Measurements from ENCODE around the gene ENO1. TPM values are rescaled to one million over a fixed set of nuclear protein-coding genes. Genes with fewer than 3 reads are reported as not detected.
A peak's percentile ranks its signal among the peaks of the same experiment; 100 is the strongest.

The ENO1 gene
- total RNA-seq, 1 experiment from 2014 or later, result 2,334 TPM

DNA sequence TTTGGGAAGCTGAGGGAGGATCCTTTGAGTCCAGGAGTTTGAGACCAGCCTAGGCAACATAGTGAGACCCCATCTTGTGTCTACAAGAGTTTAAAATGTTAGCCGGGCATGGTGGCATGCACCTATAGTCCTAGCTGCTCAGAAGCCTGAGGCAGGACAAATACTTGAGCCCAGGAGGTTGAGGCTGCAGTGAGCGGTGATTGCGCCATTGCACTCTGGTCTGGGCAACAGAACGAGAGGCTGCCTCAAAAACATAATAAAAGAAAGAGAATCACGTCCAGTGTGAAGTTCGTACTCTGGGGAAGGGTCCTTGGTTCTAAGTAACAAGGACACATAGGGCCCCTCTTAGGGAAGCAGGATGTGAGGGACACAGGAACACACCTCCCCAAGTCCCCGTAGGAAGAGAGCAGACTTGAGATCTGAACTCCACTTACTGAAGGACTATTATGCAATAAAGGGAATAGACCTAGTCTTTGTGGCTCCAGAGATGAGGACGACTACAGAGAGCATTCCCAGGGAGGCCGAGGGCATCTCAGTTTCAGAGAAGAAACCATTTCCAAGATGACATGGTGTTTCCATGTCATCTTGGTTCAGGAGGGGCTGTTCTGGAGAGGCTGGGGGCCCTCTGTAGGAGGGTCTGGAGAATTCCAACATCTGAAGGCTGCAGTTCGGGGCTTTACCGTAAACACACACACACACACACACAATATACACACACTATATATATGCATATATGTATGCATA is 10.8 kb upstream of the ENO1 start:
- H3K27ac ChIP-seq (ENCODE audit: low read depth, low read length), result peak overlapping the region; percentile 82
- H3K4me1 ChIP-seq (ENCODE audit: control insufficient read depth in 1 of 2, insufficient read depth in 2 of 2, low read length in 2 of 2), result peaks cover 23 to 26% of the 10 kb centered on the region in 2 experiments
- ChIA-PET POLR2A (no interaction called here), CTCF (no interaction called here), RAD21 (ENCODE audit: low non-redundant PET in 1 of 2, low total read pairs in 2 of 2, uncharacterized antibody in 2 of 2, unreplicated experiment in 2 of 2) (no interaction called here)
- no peaks in the 10 kb centered on the region for H4K20me1 ChIP-seq (ENCODE audit: insufficient read depth)
- intact Hi-C loops (cut with micrococcal nuclease), result no loop called here
- H3K9ac ChIP-seq (ENCODE audit: low read length), result peak overlapping the region; percentile 64; the same call in 1 of the 2 replicates
- TF ChIP-seq, protein P1, sequence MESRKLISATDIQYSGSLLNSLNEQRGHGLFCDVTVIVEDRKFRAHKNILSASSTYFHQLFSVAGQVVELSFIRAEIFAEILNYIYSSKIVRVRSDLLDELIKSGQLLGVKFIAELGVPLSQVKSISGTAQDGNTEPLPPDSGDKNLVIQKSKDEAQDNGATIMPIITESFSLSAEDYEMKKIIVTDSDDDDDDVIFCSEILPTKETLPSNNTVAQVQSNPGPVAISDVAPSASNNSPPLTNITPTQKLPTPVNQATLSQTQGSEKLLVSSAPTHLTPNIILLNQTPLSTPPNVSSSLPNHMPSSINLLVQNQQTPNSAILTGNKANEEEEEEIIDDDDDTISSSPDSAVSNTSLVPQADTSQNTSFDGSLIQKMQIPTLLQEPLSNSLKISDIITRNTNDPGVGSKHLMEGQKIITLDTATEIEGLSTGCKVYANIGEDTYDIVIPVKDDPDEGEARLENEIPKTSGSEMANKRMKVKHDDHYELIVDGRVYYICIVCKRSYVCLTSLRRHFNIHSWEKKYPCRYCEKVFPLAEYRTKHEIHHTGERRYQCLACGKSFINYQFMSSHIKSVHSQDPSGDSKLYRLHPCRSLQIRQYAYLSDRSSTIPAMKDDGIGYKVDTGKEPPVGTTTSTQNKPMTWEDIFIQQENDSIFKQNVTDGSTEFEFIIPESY (IDR thresholded peaks at IDR 0.05; ENCODE audit: extremely low read depth, insufficient replicate concordance, low read length), result no peak
- TF ChIP-seq CEBPB (IDR thresholded peaks at IDR 0.05; ENCODE audit: low read depth), result peak; percentile 64; the same call in 1 of the 2 replicates
- no peak for TF ChIP-seq EGR1 (IDR thresholded peaks at IDR 0.05; ENCODE audit: low read depth)
- TF ChIP-seq EZH2phosphoT487 (IDR thresholded peaks at IDR 0.05; ENCODE audit: borderline replicate concordance), result no peak
- TF ChIP-seq, protein P2, sequence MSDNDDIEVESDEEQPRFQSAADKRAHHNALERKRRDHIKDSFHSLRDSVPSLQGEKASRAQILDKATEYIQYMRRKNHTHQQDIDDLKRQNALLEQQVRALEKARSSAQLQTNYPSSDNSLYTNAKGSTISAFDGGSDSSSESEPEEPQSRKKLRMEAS (IDR thresholded peaks at IDR 0.05), result no peak
- no peaks in the 10 kb centered on the region for H3K27me3 ChIP-seq (ENCODE audit: insufficient read depth, low read length)
- H3K36me3 ChIP-seq (ENCODE audit: control insufficient read depth in 1 of 2, insufficient read depth in 2 of 2, low read length in 2 of 2), result no peaks in the 10 kb centered on the region
- no peaks in the 10 kb centered on the region for H3K9me3 ChIP-seq (ENCODE audit: control insufficient read depth in 1 of 2, insufficient read depth in 1 of 2, low read depth in 1 of 2, low read length in 2 of 2)
- no peak for DNase-seq (ENCODE audit: low read depth, low spot score)
- no TSS peak for BruUV-seq (replicated peaks)
- peak overlapping the region; percentile 86 for H3K4me2 ChIP-seq (ENCODE audit: low read length)
- no peaks in the 10 kb centered on the region for H3K9me2 ChIP-seq (ENCODE audit: insufficient read depth)
- peak overlapping the region in 1 of 2 experiments; percentile 50; a peak in 1 of 4 replicates for H3K4me3 ChIP-seq (replicated peaks in 1 of 2; ENCODE audit: low read depth in 1 of 2, low read length in 2 of 2)
- peak; percentile 44; the same call in 1 of the 2 replicates for ATAC-seq
- H3K79me2 ChIP-seq (ENCODE audit: insufficient read depth, low read length), result no peaks in the 10 kb centered on the region
- H2AFZ ChIP-seq (ENCODE audit: low read depth, low read length, poor library complexity, severe bottlenecking), result peak overlapping the region; percentile 65

DNA sequence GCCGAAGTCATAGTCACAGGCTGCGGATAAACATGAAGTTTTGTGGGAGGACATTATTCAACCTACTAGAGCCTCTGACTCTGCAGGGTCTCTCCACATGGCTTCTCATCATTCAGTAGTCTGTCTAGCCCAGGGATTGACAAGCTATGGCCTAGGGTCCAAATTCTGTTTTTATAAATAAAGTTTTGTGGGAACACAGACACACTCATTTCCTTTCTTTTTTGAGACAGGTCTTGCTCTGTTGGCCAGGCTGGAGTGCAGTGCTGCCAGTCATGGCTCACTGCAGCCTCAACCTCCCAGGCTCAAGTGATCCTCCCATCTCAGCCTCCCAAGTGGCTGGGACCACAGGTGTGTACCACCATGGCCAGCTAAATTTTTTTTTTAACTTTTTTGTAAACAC is 8.1 kb upstream of the ENO1 start:
- H3K79me2 ChIP-seq (ENCODE audit: insufficient read depth, low read length), result no peaks in the 10 kb centered on the region
- H4K20me1 ChIP-seq (ENCODE audit: insufficient read depth), result no peaks in the 10 kb centered on the region
- H3K9me3 ChIP-seq (ENCODE audit: control insufficient read depth in 1 of 2, insufficient read depth in 1 of 2, low read depth in 1 of 2, low read length in 2 of 2), result no peaks in the 10 kb centered on the region
- H3K36me3 ChIP-seq (ENCODE audit: control insufficient read depth in 1 of 2, insufficient read depth in 2 of 2, low read length in 2 of 2), result no peaks in the 10 kb centered on the region
- H3K4me2 ChIP-seq (ENCODE audit: low read length), result no peak overlapping the region
- H3K9me2 ChIP-seq (ENCODE audit: insufficient read depth), result no peaks in the 10 kb centered on the region
- ChIA-PET POLR2A (interaction anchor here (0.8 kb wide), 1 partner anchor 12 kb away, joined by 5 read pairs; no protein-coding TSS in a partner anchor), CTCF (no interaction called here), RAD21 (ENCODE audit: low non-redundant PET in 1 of 2, low total read pairs in 2 of 2, uncharacterized antibody in 2 of 2, unreplicated experiment in 2 of 2) (no interaction called here)
- H3K27ac ChIP-seq (ENCODE audit: low read depth, low read length), result no peak overlapping the region
- no TSS peak for BruUV-seq (replicated peaks)
- no peak overlapping the region for H3K4me3 ChIP-seq (replicated peaks in 1 of 2; ENCODE audit: low read depth in 1 of 2, low read length in 2 of 2)
- peaks cover 26 to 36% of the 10 kb centered on the region in 2 experiments for H3K4me1 ChIP-seq (ENCODE audit: control insufficient read depth in 1 of 2, insufficient read depth in 2 of 2, low read length in 2 of 2)
- DNase-seq (ENCODE audit: low read depth, low spot score), result no peak
- no peak overlapping the region for H2AFZ ChIP-seq (ENCODE audit: low read depth, low read length, poor library complexity, severe bottlenecking)
- H3K9ac ChIP-seq (ENCODE audit: low read length), result no peak overlapping the region
- no peak for ATAC-seq
- no peaks in the 10 kb centered on the region for H3K27me3 ChIP-seq (ENCODE audit: insufficient read depth, low read length)
- intact Hi-C loops (cut with micrococcal nuclease), result no loop called here
- TF ChIP-seq POLR2A (IDR thresholded peaks at IDR 0.05; ENCODE audit: borderline replicate concordance, extremely low read depth, insufficient read depth, insufficient read length), result no peak
- TF ChIP-seq, protein P3, sequence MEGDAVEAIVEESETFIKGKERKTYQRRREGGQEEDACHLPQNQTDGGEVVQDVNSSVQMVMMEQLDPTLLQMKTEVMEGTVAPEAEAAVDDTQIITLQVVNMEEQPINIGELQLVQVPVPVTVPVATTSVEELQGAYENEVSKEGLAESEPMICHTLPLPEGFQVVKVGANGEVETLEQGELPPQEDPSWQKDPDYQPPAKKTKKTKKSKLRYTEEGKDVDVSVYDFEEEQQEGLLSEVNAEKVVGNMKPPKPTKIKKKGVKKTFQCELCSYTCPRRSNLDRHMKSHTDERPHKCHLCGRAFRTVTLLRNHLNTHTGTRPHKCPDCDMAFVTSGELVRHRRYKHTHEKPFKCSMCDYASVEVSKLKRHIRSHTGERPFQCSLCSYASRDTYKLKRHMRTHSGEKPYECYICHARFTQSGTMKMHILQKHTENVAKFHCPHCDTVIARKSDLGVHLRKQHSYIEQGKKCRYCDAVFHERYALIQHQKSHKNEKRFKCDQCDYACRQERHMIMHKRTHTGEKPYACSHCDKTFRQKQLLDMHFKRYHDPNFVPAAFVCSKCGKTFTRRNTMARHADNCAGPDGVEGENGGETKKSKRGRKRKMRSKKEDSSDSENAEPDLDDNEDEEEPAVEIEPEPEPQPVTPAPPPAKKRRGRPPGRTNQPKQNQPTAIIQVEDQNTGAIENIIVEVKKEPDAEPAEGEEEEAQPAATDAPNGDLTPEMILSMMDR (IDR thresholded peaks at IDR 0.05 in 2 of 3, conservative IDR thresholded peaks at IDR 0.05 in 1 of 3; ENCODE audit: borderline replicate concordance in 1 of 3, insufficient read depth in 1 of 3, low read depth in 2 of 3, low read length in 2 of 3), result no peak
- no peak for TF ChIP-seq SP1 (IDR thresholded peaks at IDR 0.05; ENCODE audit: low read depth)
- TF ChIP-seq FOSL1 (IDR thresholded peaks at IDR 0.05; ENCODE audit: low read depth), result no peak
- no peak for TF ChIP-seq POLR2AphosphoS5 (IDR thresholded peaks at IDR 0.05; ENCODE audit: low read depth, low read length)
- TF ChIP-seq, protein P4, sequence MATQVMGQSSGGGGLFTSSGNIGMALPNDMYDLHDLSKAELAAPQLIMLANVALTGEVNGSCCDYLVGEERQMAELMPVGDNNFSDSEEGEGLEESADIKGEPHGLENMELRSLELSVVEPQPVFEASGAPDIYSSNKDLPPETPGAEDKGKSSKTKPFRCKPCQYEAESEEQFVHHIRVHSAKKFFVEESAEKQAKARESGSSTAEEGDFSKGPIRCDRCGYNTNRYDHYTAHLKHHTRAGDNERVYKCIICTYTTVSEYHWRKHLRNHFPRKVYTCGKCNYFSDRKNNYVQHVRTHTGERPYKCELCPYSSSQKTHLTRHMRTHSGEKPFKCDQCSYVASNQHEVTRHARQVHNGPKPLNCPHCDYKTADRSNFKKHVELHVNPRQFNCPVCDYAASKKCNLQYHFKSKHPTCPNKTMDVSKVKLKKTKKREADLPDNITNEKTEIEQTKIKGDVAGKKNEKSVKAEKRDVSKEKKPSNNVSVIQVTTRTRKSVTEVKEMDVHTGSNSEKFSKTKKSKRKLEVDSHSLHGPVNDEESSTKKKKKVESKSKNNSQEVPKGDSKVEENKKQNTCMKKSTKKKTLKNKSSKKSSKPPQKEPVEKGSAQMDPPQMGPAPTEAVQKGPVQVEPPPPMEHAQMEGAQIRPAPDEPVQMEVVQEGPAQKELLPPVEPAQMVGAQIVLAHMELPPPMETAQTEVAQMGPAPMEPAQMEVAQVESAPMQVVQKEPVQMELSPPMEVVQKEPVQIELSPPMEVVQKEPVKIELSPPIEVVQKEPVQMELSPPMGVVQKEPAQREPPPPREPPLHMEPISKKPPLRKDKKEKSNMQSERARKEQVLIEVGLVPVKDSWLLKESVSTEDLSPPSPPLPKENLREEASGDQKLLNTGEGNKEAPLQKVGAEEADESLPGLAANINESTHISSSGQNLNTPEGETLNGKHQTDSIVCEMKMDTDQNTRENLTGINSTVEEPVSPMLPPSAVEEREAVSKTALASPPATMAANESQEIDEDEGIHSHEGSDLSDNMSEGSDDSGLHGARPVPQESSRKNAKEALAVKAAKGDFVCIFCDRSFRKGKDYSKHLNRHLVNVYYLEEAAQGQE (IDR thresholded peaks at IDR 0.05; ENCODE audit: low read depth), result no peak
- TF ChIP-seq SRF (IDR thresholded peaks at IDR 0.05; ENCODE audit: low read depth), result no peak

Data from HCT116 (cell line).